Muscle of arm (tissue), 12 donors: ENCODE results near the gene CTNND2. TPM values are rescaled to one million over a fixed set of nuclear protein-coding genes. Genes with fewer than 3 reads are reported as not detected.
"Not testable (repeated sequence)": the region's sequence is repeated elsewhere in the genome, so short reads cannot be mapped to it uniquely, and the experiment has no call there.

Experiments used
- DNase-seq: peaks from one replicate; pipeline ENCODE4 v3.0.0-alpha.2; 2013
- polyA plus RNA-seq, 12 donors: library from polyadenylated mRNA; unstranded; fragments of 120-200 nt; gene quantifications; one replicate each; pipeline ENCODE4 v1.2.1, GENCODE V29; 2013; ENCODE audit not compliant: insufficient read length in 12 of 12

CTNND2 gene
- polyA plus RNA-seq, 12 donors, result 0.45 to 2.2 (median 0.82) TPM; not detected in 2

- not testable (repeated sequence) for DNase-seq
Observed at GRCh38 chr5:11313694-11314093, 590.6 kb downstream of the CTNND2 start.

- DNase-seq, result no peak
Observed at GRCh38 chr5:11311731-11312130, 592.5 kb downstream of the CTNND2 start.

GRCh38 chr5:11311272-11311671 lies 593.0 kb downstream of the CTNND2 start:
- DNase-seq, result no peak

- DNase-seq, result no peak
Observed at GRCh38 chr5:11310158-11310557, 594.1 kb downstream of the CTNND2 start.

GRCh38 chr5:11306365-11306764 lies 597.9 kb downstream of the CTNND2 start:
- no peak for DNase-seq

- no peak for DNase-seq
Observed at GRCh38 chr5:11305245-11305644, 599.0 kb downstream of the CTNND2 start.

GRCh38 chr5:11304641-11305040 lies 599.6 kb downstream of the CTNND2 start:
- no peak for DNase-seq

- no peak for DNase-seq
Observed at GRCh38 chr5:11302663-11303062, 601.6 kb downstream of the CTNND2 start.

- no peak for DNase-seq
Observed at GRCh38 chr5:11301171-11301570, 603.1 kb downstream of the CTNND2 start.

- DNase-seq, result no peak
Observed at GRCh38 chr5:11300736-11301135, 603.5 kb downstream of the CTNND2 start.

- DNase-seq, result no peak
Observed at GRCh38 chr5:11298877-11299276, 605.4 kb downstream of the CTNND2 start.

GRCh38 chr5:11293523-11293922 lies 610.7 kb downstream of the CTNND2 start:
- DNase-seq, result no peak

GRCh38 chr5:11292648-11293356 lies 611.4 kb downstream of the CTNND2 start:
- no peak for DNase-seq

- no peak for DNase-seq
Observed at GRCh38 chr5:11289733-11290132, 614.5 kb downstream of the CTNND2 start.

GRCh38 chr5:11289208-11289607 lies 615.0 kb downstream of the CTNND2 start:
- no peak for DNase-seq

GRCh38 chr5:11281842-11282241 lies 622.4 kb downstream of the CTNND2 start:
- no peak for DNase-seq

GRCh38 chr5:11277323-11277722 lies 626.9 kb downstream of the CTNND2 start:
- no peak for DNase-seq

- DNase-seq, result no peak
Observed at GRCh38 chr5:11273180-11273903, 630.9 kb downstream of the CTNND2 start.

GRCh38 chr5:11269515-11269914 lies 634.7 kb downstream of the CTNND2 start:
- DNase-seq, result no peak

- no peak for DNase-seq
Observed at GRCh38 chr5:11268891-11269290, 635.4 kb downstream of the CTNND2 start.

GRCh38 chr5:11266331-11266730 lies 637.9 kb downstream of the CTNND2 start:
- DNase-seq, result no peak

- no peak for DNase-seq
Observed at GRCh38 chr5:11261241-11261640, 643.0 kb downstream of the CTNND2 start.

- no peak for DNase-seq
Observed at GRCh38 chr5:11258001-11258400, 646.2 kb downstream of the CTNND2 start.

- DNase-seq, result no peak
Observed at GRCh38 chr5:11252523-11252922, 651.7 kb downstream of the CTNND2 start.
